Dedifferentiated amniotic fluid mesenchymal stem cell (primary cell): ENCODE data around the gene NINJ1.
"Not testable (repeated sequence)": the region's sequence is repeated elsewhere in the genome, so short reads cannot be mapped to it uniquely, and the experiment has no call there.

Source experiments
- DNase-seq: peaks from one replicate; pipeline ENCODE4 v3.0.0-alpha.2; 2016; ENCODE audit errors: extremely low spot score

Gene NINJ1

GRCh38 chr9:93159601-93160471 is 25.8 kb upstream of the NINJ1 start:
- DNase-seq: peak; percentile 51

- no peak for DNase-seq
Measured at GRCh38 chr9:93156475-93157008, 22.5 kb upstream of the NINJ1 start.

- no peak for DNase-seq
Measured at GRCh38 chr9:93155716-93156474, 21.8 kb upstream of the NINJ1 start.

- DNase-seq: no peak
Measured at GRCh38 chr9:93154293-93154903, 20.3 kb upstream of the NINJ1 start.

- DNase-seq: no peak
Measured at GRCh38 chr9:93151097-93151784, 17.2 kb upstream of the NINJ1 start.

- DNase-seq: no peak
Measured at GRCh38 chr9:93149361-93149760, 15.3 kb upstream of the NINJ1 start.

GRCh38 chr9:93148721-93149120 is 14.7 kb upstream of the NINJ1 start:
- no peak for DNase-seq

GRCh38 chr9:93147632-93148031 is 13.6 kb upstream of the NINJ1 start:
- DNase-seq: no peak

- not testable (repeated sequence) for DNase-seq
Measured at GRCh38 chr9:93146696-93147095, 12.6 kb upstream of the NINJ1 start.

GRCh38 chr9:93143830-93144530 is 9.9 kb upstream of the NINJ1 start:
- no peak for DNase-seq

GRCh38 chr9:93141771-93142483 is 7.9 kb upstream of the NINJ1 start:
- no peak for DNase-seq

- no peak for DNase-seq
Measured at GRCh38 chr9:93139365-93140182, 5.5 kb upstream of the NINJ1 start.

GRCh38 chr9:93138171-93138764 is 4.2 kb upstream of the NINJ1 start:
- no peak for DNase-seq

- no peak for DNase-seq
Measured at GRCh38 chr9:93137362-93137761, 3.3 kb upstream of the NINJ1 start.

GRCh38 chr9:93136011-93136440 is 2.0 kb upstream of the NINJ1 start:
- DNase-seq: no peak

- no peak for DNase-seq
Measured at GRCh38 chr9:93134740-93135444, 841 bp upstream of the NINJ1 start.

GRCh38 chr9:93133681-93134014 is 403 bp downstream of the NINJ1 start:
- peak; percentile 59 for DNase-seq

- DNase-seq: no peak
Measured at GRCh38 chr9:93132946-93133680, 938 bp downstream of the NINJ1 start.
